Lower lobe of right lung (tissue), 2 donors: ENCODE measurements around the gene RGS16. TPM values are rescaled to one million over a fixed set of nuclear protein-coding genes. Genes with fewer than 3 reads are reported as not detected.

Source experiments
- ATAC-seq, 2 donors: fragments of 200-7000 bp; cut with Tn5 transposase; one replicate each; pipeline ENCODE4 v1.9.1; 2020 to 2022; ENCODE audit warnings: mild to moderate bottlenecking in 2 of 2, moderate library complexity in 2 of 2
- DNase-seq: peaks from one replicate; pipeline ENCODE4 v3.0.0-alpha.2; 2020
- H3K27ac ChIP-seq: fragments of 200-600 bp; one replicate; pipeline ENCODE4 v1.8.0; 2022
- H3K27me3 ChIP-seq: fragments of 200-600 bp; one replicate; pipeline ENCODE4 v1.8.0; 2022; ENCODE audit warnings: low read depth
- H3K36me3 ChIP-seq: fragments of 200-600 bp; one replicate; pipeline ENCODE4 v1.8.0; 2022; ENCODE audit warnings: mild to moderate bottlenecking
- H3K4me1 ChIP-seq: fragments of 200-600 bp; one replicate; pipeline ENCODE4 v1.8.0; 2022
- H3K4me3 ChIP-seq: fragments of 200-600 bp; one replicate; pipeline ENCODE4 v1.8.0; 2022; ENCODE audit warnings: mild to moderate bottlenecking
- H3K9me3 ChIP-seq: fragments of 200-600 bp; one replicate; pipeline ENCODE4 v1.8.0; 2022
- intact Hi-C: fragments of 100-400 bp; cut with DNase I; formaldehyde crosslinking; loops from one replicate; pipeline ENCODE4 v1.11.0; 2022
- total RNA-seq: library from RNA; stranded (reverse); fragmentation: NEBNext Ultra II Directional; extraction: Animal tissue kit (Norgen Biotek cat#: 25700); gene quantifications from one replicate; pipeline ENCODE4 v1.2.1, GENCODE V29; 2021
- TF ChIP-seq, protein P1 (sequence below): fragments of 200-600 bp; IDR thresholded peaks from one replicate; pipeline ENCODE4 v1.8.0; 2022; ENCODE audit warnings: antibody characterized with exemption, mild to moderate bottlenecking
- donor health status: DM: no; HTN: yes; CAD: no; lungs with severe emphysema.

The RGS16 gene
- total RNA-seq, 1 donor from 2014 or later = 14.6 TPM

DNA sequence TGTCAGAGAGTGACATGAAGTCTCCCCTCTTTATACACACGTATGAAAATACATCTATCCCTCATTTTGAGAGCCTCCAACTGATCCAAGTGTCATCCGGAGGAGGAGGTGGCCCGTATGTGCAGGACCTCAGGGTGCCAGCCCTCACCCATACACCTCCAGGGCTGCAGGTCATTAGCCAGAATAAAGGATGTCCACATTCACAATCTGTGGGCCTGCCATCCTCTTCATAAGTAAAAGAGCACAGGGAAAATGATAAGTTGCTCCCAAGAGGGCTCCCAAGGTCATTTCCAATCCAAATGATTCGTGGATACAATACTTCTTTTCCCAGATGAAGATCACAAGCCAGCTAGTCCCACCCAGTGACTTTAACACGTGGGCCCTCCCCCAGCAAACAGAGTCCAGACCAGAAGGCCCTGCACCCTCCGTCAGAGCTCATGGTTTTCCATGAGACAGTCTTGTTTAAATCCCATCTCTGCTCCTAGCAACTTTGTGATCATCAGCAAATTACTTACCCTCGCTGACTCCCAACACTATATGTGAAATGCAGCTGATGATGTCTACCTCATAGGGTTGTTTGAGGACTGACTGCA is 43.7 kb downstream of the RGS16 start:
- TF ChIP-seq, protein P1, sequence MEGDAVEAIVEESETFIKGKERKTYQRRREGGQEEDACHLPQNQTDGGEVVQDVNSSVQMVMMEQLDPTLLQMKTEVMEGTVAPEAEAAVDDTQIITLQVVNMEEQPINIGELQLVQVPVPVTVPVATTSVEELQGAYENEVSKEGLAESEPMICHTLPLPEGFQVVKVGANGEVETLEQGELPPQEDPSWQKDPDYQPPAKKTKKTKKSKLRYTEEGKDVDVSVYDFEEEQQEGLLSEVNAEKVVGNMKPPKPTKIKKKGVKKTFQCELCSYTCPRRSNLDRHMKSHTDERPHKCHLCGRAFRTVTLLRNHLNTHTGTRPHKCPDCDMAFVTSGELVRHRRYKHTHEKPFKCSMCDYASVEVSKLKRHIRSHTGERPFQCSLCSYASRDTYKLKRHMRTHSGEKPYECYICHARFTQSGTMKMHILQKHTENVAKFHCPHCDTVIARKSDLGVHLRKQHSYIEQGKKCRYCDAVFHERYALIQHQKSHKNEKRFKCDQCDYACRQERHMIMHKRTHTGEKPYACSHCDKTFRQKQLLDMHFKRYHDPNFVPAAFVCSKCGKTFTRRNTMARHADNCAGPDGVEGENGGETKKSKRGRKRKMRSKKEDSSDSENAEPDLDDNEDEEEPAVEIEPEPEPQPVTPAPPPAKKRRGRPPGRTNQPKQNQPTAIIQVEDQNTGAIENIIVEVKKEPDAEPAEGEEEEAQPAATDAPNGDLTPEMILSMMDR = no peak
- Histone ChIP-seq H3K27ac (no peak overlapping the region), H3K4me3 (no peak overlapping the region), H3K36me3 (no peaks in the 10 kb centered on the region), H3K4me1 (no peaks in the 10 kb centered on the region), H3K27me3 (no peaks in the 10 kb centered on the region), H3K9me3 (no peaks in the 10 kb centered on the region)
- DNase-seq = no peak
- ATAC-seq = no peak
- intact Hi-C loops = no loop called here

DNA sequence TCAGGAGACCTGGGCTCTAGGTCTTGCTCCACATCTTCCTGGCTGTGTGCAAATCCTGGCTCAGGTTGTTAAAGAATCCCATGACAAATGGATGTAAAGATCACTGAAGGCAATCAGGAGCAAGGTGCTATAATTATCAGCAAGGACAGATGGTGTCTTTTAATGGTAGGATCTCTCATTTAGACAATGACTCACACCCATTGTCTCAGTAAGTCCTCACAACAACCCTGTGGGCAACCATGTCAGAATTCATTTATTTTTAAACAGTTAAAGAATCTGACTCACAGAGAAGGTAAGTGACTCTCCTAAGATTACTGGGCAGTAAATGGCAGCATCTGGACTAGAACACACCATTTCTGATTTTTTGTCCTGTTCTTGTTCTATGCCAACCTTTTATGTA is 47.9 kb downstream of the RGS16 start:
- TF ChIP-seq, protein P1 = no peak
- no peaks in the 10 kb centered on the region for H3K36me3 ChIP-seq
- no peak for ATAC-seq
- H3K4me3 ChIP-seq = no peak overlapping the region
- no peaks in the 10 kb centered on the region for H3K4me1 ChIP-seq
- no peaks in the 10 kb centered on the region for H3K27me3 ChIP-seq
- no peaks in the 10 kb centered on the region for H3K9me3 ChIP-seq
- intact Hi-C loops = no loop called here
- no peak overlapping the region for H3K27ac ChIP-seq
- DNase-seq = no peak

DNA sequence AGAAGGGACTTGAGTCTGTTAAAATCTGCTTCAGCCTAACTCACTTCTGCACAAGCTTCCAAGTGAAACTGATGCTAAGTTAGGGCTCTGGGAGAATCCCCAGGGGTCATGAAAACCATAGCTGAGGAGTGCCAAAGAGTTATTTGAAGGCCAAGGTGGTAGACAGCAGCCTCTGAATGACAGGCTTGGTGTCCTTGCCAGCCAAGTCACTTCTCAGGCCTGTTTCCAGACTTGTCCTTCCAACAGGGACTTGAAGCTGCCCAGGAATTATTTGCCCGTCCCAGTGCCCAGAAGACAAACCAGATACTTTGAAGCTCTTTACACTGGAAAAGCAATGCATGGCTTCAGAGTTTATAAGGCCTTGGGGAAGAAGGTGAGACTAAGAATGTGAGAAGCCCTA is 48.7 kb downstream of the RGS16 start:
- H3K27me3 ChIP-seq = no peaks in the 10 kb centered on the region
- H3K4me1 ChIP-seq = no peaks in the 10 kb centered on the region
- ATAC-seq (no peak), DNase-seq (no peak)
- H3K9me3 ChIP-seq = no peaks in the 10 kb centered on the region
- H3K27ac ChIP-seq = no peak overlapping the region
- TF ChIP-seq, protein P1 = no peak
- H3K4me3 ChIP-seq = no peak overlapping the region
- intact Hi-C loops = no loop called here
- H3K36me3 ChIP-seq = no peaks in the 10 kb centered on the region

DNA sequence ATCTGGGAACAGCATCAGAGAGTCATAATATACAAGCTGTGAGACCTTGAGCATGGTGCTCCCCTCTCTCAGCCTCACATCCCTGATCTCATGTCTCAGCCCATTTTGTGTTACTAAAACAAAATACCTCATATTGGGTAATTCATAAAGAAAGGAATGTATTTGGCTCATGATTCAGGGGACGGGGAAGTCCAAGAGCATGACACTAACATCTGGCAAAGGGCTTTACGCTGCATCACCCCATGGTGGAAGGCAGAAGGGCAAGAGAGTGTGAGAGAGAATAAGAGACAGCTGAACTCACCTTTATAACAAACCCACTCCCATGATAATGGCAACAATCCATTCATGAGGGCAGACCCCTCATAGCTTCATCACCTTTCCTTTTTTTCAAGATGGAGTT is 51.7 kb downstream of the RGS16 start:
- no peaks in the 10 kb centered on the region for H3K4me1 ChIP-seq
- H3K27me3 ChIP-seq = no peaks in the 10 kb centered on the region
- intact Hi-C loops = no loop called here
- DNase-seq (no peak), ATAC-seq (no peak)
- H3K27ac ChIP-seq = no peak overlapping the region
- H3K4me3 ChIP-seq = no peak overlapping the region
- H3K9me3 ChIP-seq = no peaks in the 10 kb centered on the region
- no peaks in the 10 kb centered on the region for H3K36me3 ChIP-seq
- TF ChIP-seq, protein P1 = no peak

DNA sequence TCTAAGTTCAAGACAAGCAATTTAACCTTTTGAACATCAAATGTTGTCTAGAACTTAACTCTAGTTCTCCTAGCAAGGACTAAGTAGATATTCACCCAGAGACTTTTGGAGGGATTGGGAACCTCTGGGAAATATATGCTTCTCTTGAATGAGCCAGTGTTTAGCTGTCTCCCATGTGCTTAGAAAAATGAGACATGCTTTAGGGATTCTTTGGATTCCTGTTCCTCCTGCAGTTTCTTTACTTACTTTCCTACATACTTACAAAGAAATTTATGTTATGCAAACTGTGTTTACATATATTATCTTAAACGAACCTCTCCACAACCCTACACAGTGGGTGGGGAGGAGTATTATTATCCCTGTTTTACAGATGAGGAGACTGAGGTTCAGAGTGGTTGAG is 54.4 kb downstream of the RGS16 start:
- no peak for DNase-seq
- no peak for ATAC-seq

More for the DNA sequence above, 54.4 kb downstream of the RGS16 start:
- H3K4me3 ChIP-seq = no peak overlapping the region
- no peak overlapping the region for H3K27ac ChIP-seq
- intact Hi-C loops = no loop called here
- H3K9me3 ChIP-seq = no peaks in the 10 kb centered on the region
- TF ChIP-seq, protein P1 = no peak
- H3K36me3 ChIP-seq = no peaks in the 10 kb centered on the region
- no peaks in the 10 kb centered on the region for H3K4me1 ChIP-seq
- H3K27me3 ChIP-seq = no peaks in the 10 kb centered on the region
